22Rv1 (cell line): ENCODE results near the gene AHCY.

Experiments used
- ZFX ChIP-seq: fragments of 450-650 bp; IDR thresholded peaks from 2 replicates; pipeline ENCODE4 v1.6.1; 2017; ENCODE audit warnings: antibody characterized with exemption, borderline replicate concordance
- TF ChIP-seq, protein P1 (sequence below): fragments of 450-650 bp; IDR thresholded peaks from 2 replicates; pipeline ENCODE4 v1.5.1; 2017; ENCODE audit warnings: mild to moderate bottlenecking

DNA sequence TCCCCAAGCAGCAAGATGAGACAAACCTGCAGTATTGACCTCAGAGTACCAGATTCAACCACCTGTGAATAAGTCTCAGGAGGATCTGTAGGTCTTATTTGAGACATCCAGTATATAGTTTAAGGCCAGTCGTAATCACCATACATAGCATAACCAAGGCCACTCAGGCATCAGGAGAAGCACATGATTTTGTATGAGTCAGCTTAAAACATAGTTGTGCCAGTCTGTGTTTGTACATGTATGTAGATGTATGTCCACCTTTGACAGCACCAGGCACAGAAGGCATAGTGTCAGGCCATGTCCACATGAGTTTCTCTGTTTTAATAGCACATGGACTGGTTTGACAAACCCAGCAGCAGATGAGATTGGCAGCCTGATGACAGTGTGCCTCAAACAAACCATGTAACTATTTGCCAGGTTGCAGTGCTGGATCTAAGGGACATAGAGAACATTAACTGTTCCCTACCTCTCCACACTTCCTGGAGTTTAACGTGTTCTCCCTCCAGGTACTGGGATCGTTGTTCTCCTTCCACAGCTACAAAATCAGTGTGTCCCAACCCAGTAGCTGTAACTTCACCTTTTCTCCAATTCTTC, 70.6 kb downstream of the AHCY start:
- TF ChIP-seq, protein P1, sequence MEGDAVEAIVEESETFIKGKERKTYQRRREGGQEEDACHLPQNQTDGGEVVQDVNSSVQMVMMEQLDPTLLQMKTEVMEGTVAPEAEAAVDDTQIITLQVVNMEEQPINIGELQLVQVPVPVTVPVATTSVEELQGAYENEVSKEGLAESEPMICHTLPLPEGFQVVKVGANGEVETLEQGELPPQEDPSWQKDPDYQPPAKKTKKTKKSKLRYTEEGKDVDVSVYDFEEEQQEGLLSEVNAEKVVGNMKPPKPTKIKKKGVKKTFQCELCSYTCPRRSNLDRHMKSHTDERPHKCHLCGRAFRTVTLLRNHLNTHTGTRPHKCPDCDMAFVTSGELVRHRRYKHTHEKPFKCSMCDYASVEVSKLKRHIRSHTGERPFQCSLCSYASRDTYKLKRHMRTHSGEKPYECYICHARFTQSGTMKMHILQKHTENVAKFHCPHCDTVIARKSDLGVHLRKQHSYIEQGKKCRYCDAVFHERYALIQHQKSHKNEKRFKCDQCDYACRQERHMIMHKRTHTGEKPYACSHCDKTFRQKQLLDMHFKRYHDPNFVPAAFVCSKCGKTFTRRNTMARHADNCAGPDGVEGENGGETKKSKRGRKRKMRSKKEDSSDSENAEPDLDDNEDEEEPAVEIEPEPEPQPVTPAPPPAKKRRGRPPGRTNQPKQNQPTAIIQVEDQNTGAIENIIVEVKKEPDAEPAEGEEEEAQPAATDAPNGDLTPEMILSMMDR: no peak
- TF ChIP-seq ZFX: no peak
